Ureter (tissue), 1 donor: ENCODE data around the gene TRIM65. TPM values are rescaled to one million over a fixed set of nuclear protein-coding genes. Genes with fewer than 3 reads are reported as not detected.
"Not testable (repeated sequence)": the region's sequence is repeated elsewhere in the genome, so short reads cannot be mapped to it uniquely, and the experiment has no call there.

Experiments
- DNase-seq: peaks from one replicate; pipeline ENCODE4 v3.0.0-alpha.2; 2020; ENCODE audit warnings: low spot score
- total RNA-seq: library from RNA; stranded (reverse); gene quantifications from one replicate; pipeline ENCODE4 v1.2.4, GENCODE V29; 2023
- donor health status: DM: yes; HTN: yes; CAD: no.

TRIM65 gene
- total RNA-seq, 1 donor from 2014 or later, result 16.2 TPM

GRCh38 chr17:75875182-75875939 lies 21.4 kb downstream of the TRIM65 start:
- peak; percentile 85 for DNase-seq

- no peak for DNase-seq
Observed at GRCh38 chr17:75874323-75875181, 22.2 kb downstream of the TRIM65 start.

GRCh38 chr17:75873587-75874322 lies 23.0 kb downstream of the TRIM65 start:
- no peak for DNase-seq

- DNase-seq, result peak; percentile 89
Observed at GRCh38 chr17:75872434-75873351, 24.1 kb downstream of the TRIM65 start.

- DNase-seq, result not testable (repeated sequence)
Observed at GRCh38 chr17:75870228-75870627, 26.5 kb downstream of the TRIM65 start.

GRCh38 chr17:75869282-75870141 lies 27.2 kb downstream of the TRIM65 start:
- no peak for DNase-seq

GRCh38 chr17:75868730-75869281 lies 27.9 kb downstream of the TRIM65 start:
- not testable (repeated sequence) for DNase-seq

GRCh38 chr17:75865404-75866188 lies 31.2 kb downstream of the TRIM65 start:
- not testable (repeated sequence) for DNase-seq

- DNase-seq, result not testable (repeated sequence)
Observed at GRCh38 chr17:75864887-75865286, 31.9 kb downstream of the TRIM65 start.

- peak; percentile 78 for DNase-seq
Observed at GRCh38 chr17:75864448-75864871, 32.3 kb downstream of the TRIM65 start.

- no peak for DNase-seq
Observed at GRCh38 chr17:75861927-75862317, 34.8 kb downstream of the TRIM65 start.

GRCh38 chr17:75859358-75859757 lies 37.4 kb downstream of the TRIM65 start:
- not testable (repeated sequence) for DNase-seq

GRCh38 chr17:75856062-75856756 lies 40.5 kb downstream of the TRIM65 start:
- peak; percentile 60 for DNase-seq

GRCh38 chr17:75855310-75856061 lies 41.3 kb downstream of the TRIM65 start, which contains the start of gene WBP2:
WBP2 (minus strand) TSS chr17:75855335; CDS start chr17:75855297, 38 bp downstream.
- DNase-seq, result peak; percentile 99

GRCh38 chr17:75854881-75855309 lies 41.9 kb downstream of the TRIM65 start:
- peak; percentile 70 for DNase-seq

- no peak for DNase-seq
Observed at GRCh38 chr17:75854101-75854748, 42.5 kb downstream of the TRIM65 start.

- no peak for DNase-seq
Observed at GRCh38 chr17:75853433-75853832, 43.3 kb downstream of the TRIM65 start.
